Naive B cell (primary cell): ENCODE measurements around the gene SPCS3. TPM values are rescaled to one million over a fixed set of nuclear protein-coding genes. Genes with fewer than 3 reads are reported as not detected.
"Not testable (repeated sequence)": the region's sequence is repeated elsewhere in the genome, so short reads cannot be mapped to it uniquely, and the experiment has no call there.

Experiments used
- ATAC-seq, 2 donors: fragments of 150-1000 bp; cut with Tn5 transposase; 2 replicates each; pipeline ENCODE4 v1.10.0; 2021; ENCODE audit warnings: low read depth in 2 of 2, mild to moderate bottlenecking in 2 of 2, moderate library complexity in 2 of 2
- DNase-seq: peaks from one replicate; pipeline ENCODE4 v3.0.0; 2022
- H3K27ac Mint-ChIP-seq, 6 donors: one replicate each; pipeline ENCODE4 v1.8.0; 2020 to 2022; ENCODE audit warnings: mild to moderate bottlenecking in 6 of 6, mixed read lengths in 6 of 6, moderate library complexity in 5 of 6, inconsistent platforms in 2 of 6
- H3K27me3 Mint-ChIP-seq, 3 donors: one replicate each; pipeline ENCODE4 v1.8.0; 2021 to 2022; ENCODE audit warnings: mixed read lengths in 3 of 3, mild to moderate bottlenecking in 1 of 3
- H3K36me3 Mint-ChIP-seq, 2 donors: one replicate each; pipeline ENCODE4 v1.8.0; 2020 to 2022; ENCODE audit warnings: mixed read lengths in 2 of 2, inconsistent platforms in 1 of 2, mild to moderate bottlenecking in 1 of 2
- H3K4me1 Mint-ChIP-seq, 3 donors: one replicate each; pipeline ENCODE4 v1.8.0; 2020 to 2022; ENCODE audit warnings: mixed read lengths in 3 of 3, inconsistent platforms in 1 of 3, mild to moderate bottlenecking in 1 of 3, moderate library complexity in 1 of 3
- H3K4me3 Mint-ChIP-seq, 8 donors: one replicate each; pipeline ENCODE4 v1.8.0; 2020 to 2022; ENCODE audit warnings: mild to moderate bottlenecking in 8 of 8, mixed read lengths in 8 of 8, moderate library complexity in 8 of 8, inconsistent platforms in 2 of 8
- H3K9me3 Mint-ChIP-seq, 7 donors: one replicate each; pipeline ENCODE4 v1.8.0; 2020 to 2022; ENCODE audit warnings: mixed read lengths in 7 of 7, mild to moderate bottlenecking in 5 of 7, inconsistent platforms in 2 of 7, moderate library complexity in 1 of 7
- polyA plus RNA-seq, 6 donors: library from polyadenylated mRNA; unstranded; fragments of 300-500 nt; fragmentation: Illumina TruSeq; gene quantifications; one replicate each; pipeline ENCODE4 v1.2.3, GENCODE V29; 2021; ENCODE audit warnings: low read depth in 6 of 6

Gene SPCS3
- polyA plus RNA-seq = 10 to 100 TPM; 32.8 to 56.8 (median 38.0) TPM

GRCh38 chr4:176319704-176320339 is at the start of gene SPCS3:
TSS of gene SPCS3 (plus strand) at chr4:176319966. CDS start at chr4:176320077, 111 bp downstream.
- DNase-seq (peak; percentile 95), ATAC-seq (peak; percentile 83 to 85)
- Mint-ChIP-seq H3K27me3 (no peaks in the 10 kb centered on the region), H3K4me1 (peaks cover 25 to 41% (median 34%) of the 10 kb centered on the region in 3 donors), H3K4me3 (peak within 1 kb of the TSS; percentile 92 to 97 (median 95)), H3K27ac (peak within 1 kb of the TSS; percentile 96 to 98 (median 98)), H3K9me3 (no peaks in the 10 kb centered on the region), H3K36me3 (peaks cover 0 to 5% of the 10 kb centered on the region in 2 donors)

- no peaks in the 10 kb centered on the region for H3K36me3 Mint-ChIP-seq
- no peak overlapping the region for H3K27ac Mint-ChIP-seq
- ATAC-seq (no peak), DNase-seq (no peak)
- H3K4me3 Mint-ChIP-seq = no peak overlapping the region
- peaks cover 0 to 17% (median 0%) of the 10 kb centered on the region in 3 donors for H3K27me3 Mint-ChIP-seq
- H3K4me1 Mint-ChIP-seq = no peaks in the 10 kb centered on the region
- H3K9me3 Mint-ChIP-seq = no peaks in the 10 kb centered on the region
These were observed 49.1 kb upstream of the SPCS3 start for GRCh38 chr4:176270669-176271068.

- Mint-ChIP-seq H3K9me3 (no peaks in the 10 kb centered on the region), H3K36me3 (no peaks in the 10 kb centered on the region), H3K4me1 (no peaks in the 10 kb centered on the region), H3K27me3 (peaks cover 0 to 26% (median 0%) of the 10 kb centered on the region in 3 donors), H3K27ac (no peak overlapping the region), H3K4me3 (no peak overlapping the region)
- ATAC-seq (no peak), DNase-seq (no peak)
These were observed 48.0 kb upstream of the SPCS3 start for GRCh38 chr4:176271749-176272148.

GRCh38 chr4:176272799-176273198 is 47.0 kb upstream of the SPCS3 start:
- no peaks in the 10 kb centered on the region for H3K9me3 Mint-ChIP-seq
- peaks cover 6 to 32% (median 8%) of the 10 kb centered on the region in 3 donors for H3K27me3 Mint-ChIP-seq
- H3K4me1 Mint-ChIP-seq = peaks cover 0 to 5% (median 0%) of the 10 kb centered on the region in 3 donors
- H3K27ac Mint-ChIP-seq = no peak overlapping the region
- DNase-seq = no peak
- H3K36me3 Mint-ChIP-seq = no peaks in the 10 kb centered on the region
- no peak for ATAC-seq
- no peak overlapping the region for H3K4me3 Mint-ChIP-seq

GRCh38 chr4:176273736-176274135 is 46.0 kb upstream of the SPCS3 start:
- Mint-ChIP-seq H3K4me3 (no peak overlapping the region), H3K27ac (no peak overlapping the region), H3K4me1 (peaks cover 0 to 5% (median 0%) of the 10 kb centered on the region in 3 donors), H3K27me3 (peaks cover 8 to 32% (median 9%) of the 10 kb centered on the region in 3 donors), H3K9me3 (no peaks in the 10 kb centered on the region), H3K36me3 (no peaks in the 10 kb centered on the region)
- DNase-seq = no peak
- ATAC-seq = no peak

GRCh38 chr4:176274441-176274840 is 45.3 kb upstream of the SPCS3 start:
- no peak overlapping the region for H3K27ac Mint-ChIP-seq
- H3K9me3 Mint-ChIP-seq = peaks cover 0 to 2% (median 0%) of the 10 kb centered on the region in 7 donors
- DNase-seq (no peak), ATAC-seq (no peak)
- H3K36me3 Mint-ChIP-seq = no peaks in the 10 kb centered on the region
- H3K4me3 Mint-ChIP-seq = no peak overlapping the region
- H3K27me3 Mint-ChIP-seq = peaks cover 8 to 32% (median 9%) of the 10 kb centered on the region in 3 donors
- peaks cover 0 to 5% (median 0%) of the 10 kb centered on the region in 3 donors for H3K4me1 Mint-ChIP-seq

- no peak overlapping the region for H3K27ac Mint-ChIP-seq
- H3K4me1 Mint-ChIP-seq = peaks cover 0 to 5% (median 0%) of the 10 kb centered on the region in 3 donors
- no peaks in the 10 kb centered on the region for H3K36me3 Mint-ChIP-seq
- peak overlapping the region in 1 of 8 donors; percentile 9 for H3K4me3 Mint-ChIP-seq
- DNase-seq = no peak
- H3K9me3 Mint-ChIP-seq = peaks cover 0 to 10% (median 2%) of the 10 kb centered on the region in 7 donors
- H3K27me3 Mint-ChIP-seq = peaks cover 8 to 36% (median 9%) of the 10 kb centered on the region in 3 donors
- no peak for ATAC-seq
These were observed 43.1 kb upstream of the SPCS3 start for GRCh38 chr4:176276710-176277109.

- Mint-ChIP-seq H3K4me1 (peaks cover 0 to 5% (median 0%) of the 10 kb centered on the region in 3 donors), H3K36me3 (no peaks in the 10 kb centered on the region), H3K27ac (peak overlapping the region in 2 of 6 donors; percentile 36 to 85), H3K9me3 (peaks cover 0 to 10% (median 2%) of the 10 kb centered on the region in 7 donors), H3K27me3 (peaks cover 8 to 32% (median 9%) of the 10 kb centered on the region in 3 donors), H3K4me3 (peak overlapping the region in 1 of 8 donors; percentile 19)
- DNase-seq = peak; percentile 1
- ATAC-seq = peak in 1 of 2 donors; percentile 55
These were observed 42.4 kb upstream of the SPCS3 start for GRCh38 chr4:176277162-176277904.

GRCh38 chr4:176279560-176279959 is 40.2 kb upstream of the SPCS3 start:
- ATAC-seq, H3K4me3 Mint-ChIP-seq, H3K4me1 Mint-ChIP-seq, H3K36me3 Mint-ChIP-seq, H3K27ac Mint-ChIP-seq, DNase-seq: not testable (repeated sequence)
- Mint-ChIP-seq H3K27me3 (peaks cover 8 to 31% (median 14%) of the 10 kb centered on the region in 3 donors), H3K9me3 (peaks cover 0 to 14% (median 2%) of the 10 kb centered on the region in 7 donors)

GRCh38 chr4:176286728-176287127 is 33.0 kb upstream of the SPCS3 start:
- no peak for DNase-seq
- no peak for ATAC-seq
- H3K27me3 Mint-ChIP-seq = peaks cover 5 to 10% (median 7%) of the 10 kb centered on the region in 3 donors
- peaks cover 0 to 5% (median 0%) of the 10 kb centered on the region in 7 donors for H3K9me3 Mint-ChIP-seq
- no peak overlapping the region for H3K27ac Mint-ChIP-seq
- no peak overlapping the region for H3K4me3 Mint-ChIP-seq
- H3K36me3 Mint-ChIP-seq = no peaks in the 10 kb centered on the region
- H3K4me1 Mint-ChIP-seq = no peaks in the 10 kb centered on the region

- Mint-ChIP-seq H3K4me3 (no peak overlapping the region), H3K9me3 (peaks cover 0 to 4% (median 0%) of the 10 kb centered on the region in 7 donors), H3K36me3 (no peaks in the 10 kb centered on the region), H3K27me3 (peaks cover 5 to 10% (median 7%) of the 10 kb centered on the region in 3 donors), H3K4me1 (no peaks in the 10 kb centered on the region), H3K27ac (no peak overlapping the region)
- ATAC-seq (no peak), DNase-seq (no peak)
These were observed 32.2 kb upstream of the SPCS3 start for GRCh38 chr4:176287546-176287945.

GRCh38 chr4:176288020-176288419 is 31.7 kb upstream of the SPCS3 start:
- Mint-ChIP-seq H3K4me1 (no peaks in the 10 kb centered on the region), H3K27ac (no peak overlapping the region), H3K4me3 (no peak overlapping the region), H3K9me3 (peaks cover 0 to 4% (median 0%) of the 10 kb centered on the region in 7 donors), H3K27me3 (peaks cover 6 to 10% (median 7%) of the 10 kb centered on the region in 3 donors), H3K36me3 (no peaks in the 10 kb centered on the region)
- DNase-seq (no peak), ATAC-seq (no peak)

- Mint-ChIP-seq H3K4me3 (no peak overlapping the region), H3K4me1 (no peaks in the 10 kb centered on the region), H3K9me3 (no peaks in the 10 kb centered on the region), H3K27ac (no peak overlapping the region), H3K27me3 (peaks cover 4 to 12% (median 4%) of the 10 kb centered on the region in 3 donors), H3K36me3 (no peaks in the 10 kb centered on the region)
- no peak for DNase-seq
- ATAC-seq = no peak
These were observed 30.2 kb upstream of the SPCS3 start for GRCh38 chr4:176289561-176289960.
